Ovary (tissue), 3 donors: ENCODE results near the gene ERCC6.

Experiments
- EP300 ChIP-seq: sonication (generic); formaldehyde crosslinking; IDR thresholded peaks from one replicate; pipeline ENCODE4 v1.6.1; 2017; ENCODE audit warnings: antibody characterized with exemption
- POLR2A ChIP-seq: fragments of 450-650 bp; IDR thresholded peaks from one replicate; pipeline ENCODE4 v1.6.1; 2017; ENCODE audit warnings: antibody characterized with exemption, mild to moderate bottlenecking, moderate library complexity
- TF ChIP-seq, protein P1 (sequence below), 3 donors: fragments of 450-650 bp in 2 of 3; fragments of 200-600 bp in 1 of 3; IDR thresholded peaks; one replicate each; pipeline versions ENCODE4 v1.5.1 to v1.8.0; 2016 to 2022; ENCODE audit warnings: antibody characterized with exemption in 3 of 3, mild to moderate bottlenecking in 1 of 3
- donor health status: DM: no; HTN: no; CAD: no.

DNA sequence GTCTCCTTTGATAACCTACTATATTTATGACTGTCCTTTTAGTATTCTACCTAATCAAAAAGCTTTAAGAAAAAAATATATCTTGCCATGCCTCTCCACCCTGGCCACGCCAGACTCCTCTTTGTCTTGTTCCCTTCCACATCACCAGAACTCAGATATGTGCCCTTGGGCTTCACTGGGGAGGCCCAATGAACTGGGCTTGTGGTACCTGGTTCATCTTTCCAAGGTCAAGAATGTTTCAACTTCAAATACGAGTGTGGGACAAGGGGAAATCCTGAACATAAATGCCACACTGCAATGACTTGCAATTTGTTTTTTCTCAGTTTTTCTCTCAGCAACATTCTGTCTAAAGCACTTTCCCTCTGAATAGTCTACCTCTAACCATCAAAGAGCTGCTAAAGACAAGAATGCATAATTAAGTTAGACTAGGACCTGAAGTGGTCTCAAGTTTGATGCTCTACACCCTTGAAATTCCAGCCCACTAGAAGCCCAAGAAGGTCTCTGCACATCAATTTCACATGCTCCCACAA lies 9.9 kb downstream of the ERCC6 start:
- TF ChIP-seq, protein P1, sequence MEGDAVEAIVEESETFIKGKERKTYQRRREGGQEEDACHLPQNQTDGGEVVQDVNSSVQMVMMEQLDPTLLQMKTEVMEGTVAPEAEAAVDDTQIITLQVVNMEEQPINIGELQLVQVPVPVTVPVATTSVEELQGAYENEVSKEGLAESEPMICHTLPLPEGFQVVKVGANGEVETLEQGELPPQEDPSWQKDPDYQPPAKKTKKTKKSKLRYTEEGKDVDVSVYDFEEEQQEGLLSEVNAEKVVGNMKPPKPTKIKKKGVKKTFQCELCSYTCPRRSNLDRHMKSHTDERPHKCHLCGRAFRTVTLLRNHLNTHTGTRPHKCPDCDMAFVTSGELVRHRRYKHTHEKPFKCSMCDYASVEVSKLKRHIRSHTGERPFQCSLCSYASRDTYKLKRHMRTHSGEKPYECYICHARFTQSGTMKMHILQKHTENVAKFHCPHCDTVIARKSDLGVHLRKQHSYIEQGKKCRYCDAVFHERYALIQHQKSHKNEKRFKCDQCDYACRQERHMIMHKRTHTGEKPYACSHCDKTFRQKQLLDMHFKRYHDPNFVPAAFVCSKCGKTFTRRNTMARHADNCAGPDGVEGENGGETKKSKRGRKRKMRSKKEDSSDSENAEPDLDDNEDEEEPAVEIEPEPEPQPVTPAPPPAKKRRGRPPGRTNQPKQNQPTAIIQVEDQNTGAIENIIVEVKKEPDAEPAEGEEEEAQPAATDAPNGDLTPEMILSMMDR (IDR thresholded peaks at IDR 0.05): no peak
- TF ChIP-seq POLR2A: no peak
- TF ChIP-seq EP300: no peak
